ENCODE results near the gene MAST3. TPM values are rescaled to one million over a fixed set of nuclear protein-coding genes. Genes with fewer than 3 reads are reported as not detected.
A peak's percentile ranks its signal among the peaks of the same experiment; 100 is the strongest.

Gene MAST3
- total RNA-seq, 1 experiment from 2014 or later = 14.1 TPM

GRCh38 chr19:18058208-18059009 lies 39.2 kb upstream of the MAST3 start:
- Histone ChIP-seq H3F3A (ENCODE audit: insufficient read depth, low read depth) (peaks cover 38% of the 10 kb centered on the region), H3K4me2 (peak overlapping the region; percentile 54), H3K79me2 (ENCODE audit: low read depth) (no peaks in the 10 kb centered on the region), H3K27me3 (ENCODE audit: insufficient read depth, low read depth) (no peaks in the 10 kb centered on the region), H2AFZ (peak overlapping the region; percentile 68; the same call in 1 of the 2 replicates), H3K27ac (no peak overlapping the region), H3K4me3 (no peak overlapping the region), H3K9me3 (ENCODE audit: insufficient read depth, low read depth) (no peaks in the 10 kb centered on the region), H3K36me3 (ENCODE audit: low read depth) (no peaks in the 10 kb centered on the region), H3K4me1 (replicated peaks; ENCODE audit: insufficient read depth) (no peaks in the 10 kb centered on the region; the same call in 1 of the 2 replicates), H3K9me2 (ENCODE audit: insufficient read depth) (no peaks in the 10 kb centered on the region), H4K20me1 (ENCODE audit: insufficient read depth) (no peaks in the 10 kb centered on the region)
- DNase-seq = peak; percentile 55 to 77
- intact Hi-C loops (cut with micrococcal nuclease; ENCODE audit: unreplicated experiment) = loop anchor here (1.0 to 5.0 kb wide), 3 partner anchors 36 to 120 kb away; no protein-coding TSS in a partner anchor
- POLR2A ChIA-PET (ENCODE audit: unreplicated experiment) = no interaction called here
- CTCF ChIA-PET = interaction anchor here (0.6 kb wide), 1 partner anchor 51 kb away, joined by 3 read pairs; the partner anchor contains the start of gene ARRDC2
- BruUV-seq (replicated peaks) = no TSS peak
- no peak for TF ChIP-seq EZH2 (IDR thresholded peaks at IDR 0.05; ENCODE audit: low read depth)
- TF ChIP-seq, protein P1, sequence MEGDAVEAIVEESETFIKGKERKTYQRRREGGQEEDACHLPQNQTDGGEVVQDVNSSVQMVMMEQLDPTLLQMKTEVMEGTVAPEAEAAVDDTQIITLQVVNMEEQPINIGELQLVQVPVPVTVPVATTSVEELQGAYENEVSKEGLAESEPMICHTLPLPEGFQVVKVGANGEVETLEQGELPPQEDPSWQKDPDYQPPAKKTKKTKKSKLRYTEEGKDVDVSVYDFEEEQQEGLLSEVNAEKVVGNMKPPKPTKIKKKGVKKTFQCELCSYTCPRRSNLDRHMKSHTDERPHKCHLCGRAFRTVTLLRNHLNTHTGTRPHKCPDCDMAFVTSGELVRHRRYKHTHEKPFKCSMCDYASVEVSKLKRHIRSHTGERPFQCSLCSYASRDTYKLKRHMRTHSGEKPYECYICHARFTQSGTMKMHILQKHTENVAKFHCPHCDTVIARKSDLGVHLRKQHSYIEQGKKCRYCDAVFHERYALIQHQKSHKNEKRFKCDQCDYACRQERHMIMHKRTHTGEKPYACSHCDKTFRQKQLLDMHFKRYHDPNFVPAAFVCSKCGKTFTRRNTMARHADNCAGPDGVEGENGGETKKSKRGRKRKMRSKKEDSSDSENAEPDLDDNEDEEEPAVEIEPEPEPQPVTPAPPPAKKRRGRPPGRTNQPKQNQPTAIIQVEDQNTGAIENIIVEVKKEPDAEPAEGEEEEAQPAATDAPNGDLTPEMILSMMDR (conservative IDR thresholded peaks at IDR 0.05) = peak; percentile 99

GRCh38 chr19:18059297-18059696 lies 38.3 kb upstream of the MAST3 start:
- no TSS peak for BruUV-seq (replicated peaks)
- Histone ChIP-seq H3K27ac (no peak overlapping the region), H2AFZ (no peak overlapping the region), H3K9me3 (ENCODE audit: insufficient read depth, low read depth) (no peaks in the 10 kb centered on the region), H3K79me2 (ENCODE audit: low read depth) (no peaks in the 10 kb centered on the region), H3K36me3 (ENCODE audit: low read depth) (no peaks in the 10 kb centered on the region), H3K9me2 (ENCODE audit: insufficient read depth) (no peaks in the 10 kb centered on the region), H3K4me1 (replicated peaks; ENCODE audit: insufficient read depth) (no peaks in the 10 kb centered on the region; the same call in 1 of the 2 replicates), H3K27me3 (ENCODE audit: insufficient read depth, low read depth) (no peaks in the 10 kb centered on the region), H3K4me2 (no peak overlapping the region), H3K4me3 (no peak overlapping the region), H4K20me1 (ENCODE audit: insufficient read depth) (no peaks in the 10 kb centered on the region), H3F3A (ENCODE audit: insufficient read depth, low read depth) (peaks cover 30% of the 10 kb centered on the region)
- POLR2A ChIA-PET (ENCODE audit: unreplicated experiment) = no interaction called here
- intact Hi-C loops (cut with micrococcal nuclease; ENCODE audit: unreplicated experiment) = loop anchor here (5.0 kb wide), 1 partner anchor 37 kb away; no protein-coding TSS in a partner anchor
- DNase-seq = no peak
- CTCF ChIA-PET = interaction anchor here (0.5 to 0.9 kb wide), 2 partner anchors 55 to 113 kb away, joined by 3 to 11 read pairs; no protein-coding TSS in a partner anchor
- TF ChIP-seq EZH2 (IDR thresholded peaks at IDR 0.05; ENCODE audit: low read depth) = no peak
- TF ChIP-seq, protein P1 (conservative IDR thresholded peaks at IDR 0.05) = no peak

GRCh38 chr19:18059902-18060301 lies 37.7 kb upstream of the MAST3 start:
- no peak for TF ChIP-seq EZH2 (IDR thresholded peaks at IDR 0.05; ENCODE audit: low read depth)
- TF ChIP-seq, protein P1 (conservative IDR thresholded peaks at IDR 0.05) = no peak
- peaks cover 28% of the 10 kb centered on the region for H3F3A ChIP-seq (ENCODE audit: insufficient read depth, low read depth)
- H3K27ac ChIP-seq = no peak overlapping the region
- H3K4me2 ChIP-seq = no peak overlapping the region
- no peak overlapping the region for H3K4me3 ChIP-seq
- no peak for DNase-seq
- no peak overlapping the region for H2AFZ ChIP-seq
- intact Hi-C loops (cut with micrococcal nuclease; ENCODE audit: unreplicated experiment) = loop anchor here (5.0 kb wide), 1 partner anchor 38 kb away; no protein-coding TSS in a partner anchor
- no peaks in the 10 kb centered on the region for H3K9me3 ChIP-seq (ENCODE audit: insufficient read depth, low read depth)
- CTCF ChIA-PET = interaction anchor here (0.5 to 0.9 kb wide), 2 partner anchors 56 to 114 kb away, joined by 3 to 11 read pairs; no protein-coding TSS in a partner anchor
- POLR2A ChIA-PET (ENCODE audit: unreplicated experiment) = no interaction called here
- H3K4me1 ChIP-seq (replicated peaks; ENCODE audit: insufficient read depth) = no peaks in the 10 kb centered on the region; the same call in 1 of the 2 replicates
- H3K79me2 ChIP-seq (ENCODE audit: low read depth) = no peaks in the 10 kb centered on the region
- no peaks in the 10 kb centered on the region for H3K36me3 ChIP-seq (ENCODE audit: low read depth)
- no peaks in the 10 kb centered on the region for H4K20me1 ChIP-seq (ENCODE audit: insufficient read depth)
- BruUV-seq (replicated peaks) = no TSS peak
- no peaks in the 10 kb centered on the region for H3K9me2 ChIP-seq (ENCODE audit: insufficient read depth)
- no peaks in the 10 kb centered on the region for H3K27me3 ChIP-seq (ENCODE audit: insufficient read depth, low read depth)

Measured in PC-9 (cell line).